CD4-positive, alpha-beta T cell (primary cell): ENCODE data around the gene STN1. TPM values are rescaled to one million over a fixed set of nuclear protein-coding genes. Genes with fewer than 3 reads are reported as not detected.

Source experiments
- ATAC-seq: fragments of 200-7000 bp; cut with Tn5 transposase; one replicate; pipeline ENCODE4 v1.10.0; 2022; ENCODE audit warnings: mild to moderate bottlenecking; ENCODE audit not compliant: poor library complexity
- CTCF ChIA-PET: fragments of 350-600 bp; sonication (Branson Sonifier 250); formaldehyde crosslinking; loops from one replicate; lab custom pipeline; 2021; ENCODE audit warnings: antibody characterized with exemption, inconsistent platforms; lab: Charles Lee
- POLR2A ChIA-PET: fragments of 350-600 bp; sonication (Branson Sonifier 250); formaldehyde crosslinking; loops from one replicate; lab custom pipeline; 2021; ENCODE audit warnings: antibody characterized with exemption, inconsistent platforms; lab: Charles Lee
- DNase-seq, 14 experiments: peaks; one replicate each; pipeline ENCODE4 v3.0.0-alpha.2; 2013 to 2020; ENCODE audit warnings: mixed read lengths in 2 of 14
- H3K27ac ChIP-seq, 2 donors: one replicate each; pipeline versions ENCODE4 v1.5.1 to v1.7.0; 2013; ENCODE audit warnings: low read length in 2 of 2, low read depth in 1 of 2, mild to moderate bottlenecking in 1 of 2
- H3K27me3 ChIP-seq, 2 experiments: 1 replicate in 1 of 2; 2 replicates in 1 of 2; pipeline versions ENCODE4 v1.6.1 to v1.7.0; 2013; ENCODE audit warnings: low read length in 2 of 2, control low read depth in 1 of 2, mild to moderate bottlenecking in 1 of 2, moderate library complexity in 1 of 2; ENCODE audit not compliant: insufficient read depth in 2 of 2, control insufficient read depth in 1 of 2
- H3K36me3 ChIP-seq: one replicate; pipeline ENCODE4 v1.6.1; 2013; ENCODE audit warnings: low read length, control low read depth; ENCODE audit not compliant: insufficient read depth
- H3K4me1 ChIP-seq: one replicate; pipeline ENCODE4 v1.6.1; 2013; ENCODE audit warnings: low read length, control low read depth; ENCODE audit not compliant: insufficient read depth
- H3K4me3 ChIP-seq: one replicate; pipeline ENCODE4 v1.5.1; 2013; ENCODE audit warnings: mild to moderate bottlenecking, low read length, moderate library complexity
- H3K9me3 ChIP-seq, 2 experiments: 1 replicate in 1 of 2; 2 replicates in 1 of 2; pipeline versions ENCODE4 v1.6.1 to v1.7.0; 2013; ENCODE audit warnings: low read length in 2 of 2, mild to moderate bottlenecking in 2 of 2, control low read depth in 1 of 2, moderate library complexity in 1 of 2; ENCODE audit not compliant: control insufficient read depth in 1 of 2, insufficient read depth in 1 of 2
- H3K27ac Mint-ChIP-seq: one replicate; pipeline ENCODE4 v1.8.0; 2020; ENCODE audit warnings: mixed read lengths
- H3K27me3 Mint-ChIP-seq: one replicate; pipeline ENCODE4 v1.8.0; 2021; ENCODE audit warnings: mixed read lengths
- H3K36me3 Mint-ChIP-seq: one replicate; pipeline ENCODE4 v1.8.0; 2021; ENCODE audit warnings: low read depth, mixed read lengths
- H3K4me1 Mint-ChIP-seq: one replicate; pipeline ENCODE4 v1.8.0; 2021; ENCODE audit warnings: low read depth, mixed read lengths
- H3K4me3 Mint-ChIP-seq: one replicate; pipeline ENCODE4 v1.8.0; 2020; ENCODE audit warnings: mild to moderate bottlenecking, mixed read lengths
- H3K9me3 Mint-ChIP-seq: one replicate; pipeline ENCODE4 v1.8.0; 2020; ENCODE audit warnings: mixed read lengths
- intact Hi-C, 2 experiments: fragments of 100-400 bp; cut with DNase I in 1 of 2; cut with micrococcal nuclease in 1 of 2; formaldehyde crosslinking; loops; one replicate each; pipeline versions ENCODE4 v1.15.1 to v1.9.0; 2023 to 2025; cut with DNase I, micrococcal nuclease
- total RNA-seq, 174 experiments: library from RNA in 2 of 174; stranded (reverse) in 2 of 174; gene quantifications; one replicate each; pipeline ENCODE4 v1.2.3 and lab custom pipeline; 2021 to 2026
- TF ChIP-seq, protein P1 (sequence below): fragments of 200-600 bp; IDR thresholded peaks from one replicate; pipeline ENCODE4 v1.8.0; 2022; ENCODE audit warnings: antibody characterized with exemption, mild to moderate bottlenecking

Gene STN1
- total RNA-seq, 2 experiments from 2014 or later, result 13.0 to 13.4 TPM

DNA sequence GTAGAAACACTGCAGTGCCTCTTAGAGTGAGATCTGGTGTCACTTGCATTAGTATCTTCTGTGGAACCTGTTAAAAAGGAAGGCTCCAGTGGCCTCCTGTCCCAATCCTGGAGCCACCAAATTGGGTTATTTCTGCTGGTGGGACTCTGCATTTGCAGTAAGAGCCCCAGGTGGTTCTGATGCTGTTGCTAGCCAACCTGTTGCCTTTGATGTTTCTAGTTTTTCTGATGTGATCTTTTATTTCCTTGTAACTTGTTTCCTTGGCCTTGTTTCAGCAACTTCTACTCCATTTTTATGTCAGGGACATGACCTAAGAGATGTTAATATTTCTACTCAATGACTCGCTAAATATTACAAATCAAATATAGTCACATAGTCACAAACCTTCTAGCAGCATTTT lies 12.5 kb upstream of the STN1 start:
- H3K4me3 Mint-ChIP-seq, result no peak overlapping the region
- Histone ChIP-seq H3K27ac (no peak overlapping the region), H3K36me3 (no peaks in the 10 kb centered on the region), H3K4me3 (no peak overlapping the region), H3K9me3 (no peaks in the 10 kb centered on the region), H3K27me3 (no peaks in the 10 kb centered on the region), H3K4me1 (no peaks in the 10 kb centered on the region)
- intact Hi-C loops, result no loop called here
- H3K36me3 Mint-ChIP-seq, result no peaks in the 10 kb centered on the region
- ATAC-seq (no peak), DNase-seq (no peak)
- TF ChIP-seq, protein P1, sequence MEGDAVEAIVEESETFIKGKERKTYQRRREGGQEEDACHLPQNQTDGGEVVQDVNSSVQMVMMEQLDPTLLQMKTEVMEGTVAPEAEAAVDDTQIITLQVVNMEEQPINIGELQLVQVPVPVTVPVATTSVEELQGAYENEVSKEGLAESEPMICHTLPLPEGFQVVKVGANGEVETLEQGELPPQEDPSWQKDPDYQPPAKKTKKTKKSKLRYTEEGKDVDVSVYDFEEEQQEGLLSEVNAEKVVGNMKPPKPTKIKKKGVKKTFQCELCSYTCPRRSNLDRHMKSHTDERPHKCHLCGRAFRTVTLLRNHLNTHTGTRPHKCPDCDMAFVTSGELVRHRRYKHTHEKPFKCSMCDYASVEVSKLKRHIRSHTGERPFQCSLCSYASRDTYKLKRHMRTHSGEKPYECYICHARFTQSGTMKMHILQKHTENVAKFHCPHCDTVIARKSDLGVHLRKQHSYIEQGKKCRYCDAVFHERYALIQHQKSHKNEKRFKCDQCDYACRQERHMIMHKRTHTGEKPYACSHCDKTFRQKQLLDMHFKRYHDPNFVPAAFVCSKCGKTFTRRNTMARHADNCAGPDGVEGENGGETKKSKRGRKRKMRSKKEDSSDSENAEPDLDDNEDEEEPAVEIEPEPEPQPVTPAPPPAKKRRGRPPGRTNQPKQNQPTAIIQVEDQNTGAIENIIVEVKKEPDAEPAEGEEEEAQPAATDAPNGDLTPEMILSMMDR, result no peak
- ChIA-PET POLR2A (no interaction called here), CTCF (no interaction called here)
- no peaks in the 10 kb centered on the region for H3K4me1 Mint-ChIP-seq
- H3K27ac Mint-ChIP-seq, result no peak overlapping the region
- H3K27me3 Mint-ChIP-seq, result no peaks in the 10 kb centered on the region
- H3K9me3 Mint-ChIP-seq, result no peaks in the 10 kb centered on the region

DNA sequence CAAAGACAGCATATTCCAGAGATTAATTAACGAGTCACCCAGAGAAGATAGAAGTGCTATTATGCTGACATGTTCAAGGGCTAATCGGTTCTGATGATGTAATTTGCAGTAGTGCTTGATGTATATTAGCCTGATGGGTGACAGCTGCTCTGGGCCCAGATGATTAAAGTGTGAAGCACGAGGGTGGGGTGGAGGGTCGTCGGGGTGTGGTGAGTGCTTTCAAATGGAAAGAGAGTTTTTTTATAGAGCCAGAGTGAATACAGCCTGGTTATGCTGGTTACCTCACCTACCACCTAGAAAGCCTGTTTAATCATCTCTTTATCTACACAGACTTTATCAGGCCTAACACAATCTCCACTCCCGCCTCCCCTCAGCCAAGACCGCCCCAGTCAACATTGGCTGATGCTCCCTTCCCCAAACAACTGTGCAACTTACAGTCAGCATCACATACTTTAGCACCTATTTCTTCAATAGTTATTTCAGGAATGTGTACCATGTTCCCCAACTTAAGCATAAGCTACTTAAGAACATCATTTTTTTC lies 11.5 kb upstream of the STN1 start:
- Mint-ChIP-seq H3K36me3 (no peaks in the 10 kb centered on the region), H3K4me3 (no peak overlapping the region), H3K27me3 (no peaks in the 10 kb centered on the region), H3K27ac (no peak overlapping the region), H3K9me3 (no peaks in the 10 kb centered on the region), H3K4me1 (no peaks in the 10 kb centered on the region)
- no peak for DNase-seq
- CTCF ChIA-PET, result no interaction called here
- H3K27ac ChIP-seq, result no peak overlapping the region
- H3K27me3 ChIP-seq, result no peaks in the 10 kb centered on the region
- no peaks in the 10 kb centered on the region for H3K4me1 ChIP-seq
- H3K4me3 ChIP-seq, result no peak overlapping the region
- no peak for ATAC-seq
- TF ChIP-seq, protein P1, result no peak
- no peaks in the 10 kb centered on the region for H3K36me3 ChIP-seq
- H3K9me3 ChIP-seq, result no peaks in the 10 kb centered on the region
- intact Hi-C loops, result no loop called here
- POLR2A ChIA-PET, result no interaction called here

DNA sequence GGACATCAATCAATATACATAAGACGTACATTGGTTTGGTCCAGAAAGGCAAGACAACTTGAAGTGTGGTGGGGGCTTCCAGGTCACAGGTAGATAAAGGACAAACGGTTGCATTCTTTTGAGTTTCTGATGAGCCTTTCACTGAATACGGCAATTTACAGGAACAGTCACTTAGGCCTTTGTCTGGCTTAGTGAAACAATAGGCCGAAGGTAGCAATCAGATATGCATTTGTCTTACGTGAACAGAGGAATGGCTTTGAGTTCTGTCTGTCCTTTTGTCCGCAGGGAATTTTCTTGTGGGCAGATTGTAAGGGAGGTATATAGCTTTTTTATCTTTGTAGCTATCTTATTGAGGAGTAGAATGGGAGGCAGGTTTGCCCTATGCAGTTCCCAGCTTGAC lies 10.8 kb upstream of the STN1 start:
- Histone ChIP-seq H3K9me3 (no peaks in the 10 kb centered on the region), H3K27me3 (no peaks in the 10 kb centered on the region), H3K27ac (no peak overlapping the region), H3K36me3 (no peaks in the 10 kb centered on the region), H3K4me1 (no peaks in the 10 kb centered on the region), H3K4me3 (no peak overlapping the region)
- DNase-seq (no peak), ATAC-seq (no peak)
- Mint-ChIP-seq H3K4me1 (no peaks in the 10 kb centered on the region), H3K27ac (no peak overlapping the region), H3K36me3 (no peaks in the 10 kb centered on the region), H3K27me3 (no peaks in the 10 kb centered on the region), H3K4me3 (no peak overlapping the region), H3K9me3 (no peaks in the 10 kb centered on the region)
- POLR2A ChIA-PET, result no interaction called here
- intact Hi-C loops, result no loop called here
- CTCF ChIA-PET, result no interaction called here
- TF ChIP-seq, protein P1, result no peak
